ENCODE data around the gene AGTPBP1.

DNA sequence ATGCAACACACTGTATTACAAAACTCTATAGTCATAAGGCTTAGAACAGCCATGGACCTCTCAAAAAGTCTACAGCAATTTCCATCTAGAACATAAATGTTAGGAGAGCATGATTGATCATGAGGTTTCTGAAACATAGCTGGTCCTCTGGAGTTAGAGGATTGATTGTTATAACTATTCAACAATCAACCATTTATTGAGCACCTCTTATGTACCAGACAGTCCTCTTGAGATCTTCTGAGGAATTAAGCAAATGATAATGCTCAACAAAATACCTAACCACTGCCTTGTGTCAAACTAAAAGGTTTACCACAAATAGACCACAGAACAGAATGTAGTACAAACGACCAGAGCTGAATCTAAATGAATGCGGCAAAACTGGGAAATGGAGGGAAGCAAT lies 3.4 kb upstream of the AGTPBP1 start:
- TF ChIP-seq CEBPB (IDR thresholded peaks at IDR 0.05) (no peak), FOXM1 (IDR thresholded peaks at IDR 0.05; ENCODE audit: borderline replicate concordance, low read depth) (no peak), TAF1 (IDR thresholded peaks at IDR 0.05; ENCODE audit: low read depth) (no peak), RAD21 (IDR thresholded peaks at IDR 0.05; ENCODE audit: low read depth) (no peak)
- TF ChIP-seq, protein P1, sequence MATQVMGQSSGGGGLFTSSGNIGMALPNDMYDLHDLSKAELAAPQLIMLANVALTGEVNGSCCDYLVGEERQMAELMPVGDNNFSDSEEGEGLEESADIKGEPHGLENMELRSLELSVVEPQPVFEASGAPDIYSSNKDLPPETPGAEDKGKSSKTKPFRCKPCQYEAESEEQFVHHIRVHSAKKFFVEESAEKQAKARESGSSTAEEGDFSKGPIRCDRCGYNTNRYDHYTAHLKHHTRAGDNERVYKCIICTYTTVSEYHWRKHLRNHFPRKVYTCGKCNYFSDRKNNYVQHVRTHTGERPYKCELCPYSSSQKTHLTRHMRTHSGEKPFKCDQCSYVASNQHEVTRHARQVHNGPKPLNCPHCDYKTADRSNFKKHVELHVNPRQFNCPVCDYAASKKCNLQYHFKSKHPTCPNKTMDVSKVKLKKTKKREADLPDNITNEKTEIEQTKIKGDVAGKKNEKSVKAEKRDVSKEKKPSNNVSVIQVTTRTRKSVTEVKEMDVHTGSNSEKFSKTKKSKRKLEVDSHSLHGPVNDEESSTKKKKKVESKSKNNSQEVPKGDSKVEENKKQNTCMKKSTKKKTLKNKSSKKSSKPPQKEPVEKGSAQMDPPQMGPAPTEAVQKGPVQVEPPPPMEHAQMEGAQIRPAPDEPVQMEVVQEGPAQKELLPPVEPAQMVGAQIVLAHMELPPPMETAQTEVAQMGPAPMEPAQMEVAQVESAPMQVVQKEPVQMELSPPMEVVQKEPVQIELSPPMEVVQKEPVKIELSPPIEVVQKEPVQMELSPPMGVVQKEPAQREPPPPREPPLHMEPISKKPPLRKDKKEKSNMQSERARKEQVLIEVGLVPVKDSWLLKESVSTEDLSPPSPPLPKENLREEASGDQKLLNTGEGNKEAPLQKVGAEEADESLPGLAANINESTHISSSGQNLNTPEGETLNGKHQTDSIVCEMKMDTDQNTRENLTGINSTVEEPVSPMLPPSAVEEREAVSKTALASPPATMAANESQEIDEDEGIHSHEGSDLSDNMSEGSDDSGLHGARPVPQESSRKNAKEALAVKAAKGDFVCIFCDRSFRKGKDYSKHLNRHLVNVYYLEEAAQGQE (IDR thresholded peaks at IDR 0.05; ENCODE audit: low read depth) = no peak

Data from Ishikawa (cell line).